H1 (cell line): Measurements from ENCODE around the gene C1QL2. TPM values are rescaled to one million over a fixed set of nuclear protein-coding genes. Genes with fewer than 3 reads are reported as not detected.

Experiments
- KDM1A ChIP-seq: fragments of 200-600, 300-600 bp; sonication (generic); IDR thresholded peaks from 2 replicates; pipeline ENCODE4 v1.7.1; 2016; ENCODE audit warnings: mild to moderate bottlenecking, low read length, borderline replicate concordance
- polyA plus RNA-seq, 7 experiments: library from polyadenylated mRNA; depleted of rRNA in 3 of 7; stranded (reverse) in 5 of 7; unstranded in 2 of 7; fragments of >200 nt in 5 of 7; fragments of 200-250 nt in 2 of 7; gene quantifications; 1 replicate in 5 of 7; 2 replicates in 1 of 7; 4 replicates in 1 of 7; pipeline versions ENCODE4 v1.2.1 to v1.2.3, GENCODE V29; 2011 to 2013; ENCODE audit warnings: missing spikeins in 2 of 7, mixed read lengths in 2 of 7
- total RNA-seq: library from RNA; stranded (reverse); fragmentation: NEBNext Ultra II Directional; extraction: Animal tissue kit (Norgen Biotek cat#: 25700); gene quantifications from 2 replicates; pipeline ENCODE4 v1.2.1, GENCODE V29; 2021

Gene C1QL2
- total and polyA plus RNA-seq, 2 of the 8 experiments (the other 6 are each of a cell fraction or from before 2014, with no cell fraction given), result 0.80 to 0.88 TPM

GRCh38 chr2:119170504-119170903 is 12.0 kb upstream of the C1QL2 start (continued):
- no peak for TF ChIP-seq KDM1A
